ENCODE data around the gene PRRT4.

PRRT4 gene

DNA sequence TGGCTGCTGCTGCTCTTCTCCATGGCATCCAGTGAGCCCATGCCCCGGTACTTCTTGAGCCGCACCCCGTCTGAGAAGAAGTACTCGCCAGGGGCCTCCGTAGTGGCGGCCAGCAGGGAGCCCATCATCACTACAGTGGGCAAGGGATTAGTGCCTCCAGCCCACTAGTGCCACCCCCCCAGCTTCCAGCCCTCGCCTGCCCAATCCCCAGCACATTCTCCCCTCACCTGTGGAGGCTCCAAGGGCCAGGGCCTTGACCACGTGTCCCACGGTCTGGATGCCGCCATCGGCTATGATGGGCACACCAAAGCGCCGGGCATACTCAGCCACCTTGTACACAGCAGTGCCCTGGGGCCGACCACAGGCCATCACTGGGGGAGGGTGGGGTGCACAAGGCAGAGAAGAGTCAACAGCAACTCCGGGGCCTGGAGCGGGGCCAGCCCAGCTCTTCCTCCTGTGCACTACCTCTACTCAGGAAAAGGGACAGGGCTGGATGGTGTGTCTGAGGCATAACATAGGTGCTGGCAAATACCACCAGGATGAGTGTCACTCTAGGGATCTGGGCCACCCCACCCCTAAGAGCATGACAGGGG, 33.5 kb upstream of the PRRT4 start:
- no peak for DNase-seq

DNA sequence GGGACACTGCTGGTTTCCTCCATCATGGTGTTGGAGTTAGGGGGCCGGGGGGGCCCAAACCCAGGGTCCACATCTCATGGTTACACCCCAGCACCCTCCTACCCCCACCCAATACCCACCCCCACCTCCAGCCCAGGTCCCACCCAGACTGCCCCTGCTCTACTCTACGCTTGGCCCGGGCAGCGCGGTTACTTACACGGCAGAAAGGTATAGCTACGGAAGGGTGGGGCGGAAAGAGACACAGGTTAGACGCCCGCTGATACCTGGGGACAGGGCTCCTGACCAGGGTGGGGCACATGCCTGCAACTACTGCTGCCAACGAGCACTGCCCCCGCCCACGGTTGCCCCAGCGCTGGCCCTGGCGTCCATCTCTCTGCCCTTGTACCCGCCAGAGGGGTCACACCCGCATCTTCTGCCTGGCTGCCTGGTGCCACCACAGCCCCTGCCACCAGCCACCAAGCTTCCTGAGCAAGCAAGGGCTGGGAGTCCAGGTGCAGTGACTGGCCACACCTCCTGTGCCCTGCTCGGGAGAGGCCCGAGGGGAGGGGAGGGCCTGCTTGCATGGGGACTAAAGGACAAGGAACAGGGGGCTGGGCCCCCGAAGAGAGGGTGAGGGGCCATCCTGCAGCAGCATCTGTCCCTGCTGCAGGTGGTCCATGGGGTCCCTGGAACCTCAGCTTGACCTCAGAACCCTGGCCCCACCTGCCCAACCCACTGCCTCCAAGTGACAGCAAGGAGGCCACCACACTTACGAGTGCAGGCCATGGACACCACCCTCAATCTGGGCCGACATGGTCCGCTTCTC, 32.2 kb upstream of the PRRT4 start:
- DNase-seq = no peak

DNA sequence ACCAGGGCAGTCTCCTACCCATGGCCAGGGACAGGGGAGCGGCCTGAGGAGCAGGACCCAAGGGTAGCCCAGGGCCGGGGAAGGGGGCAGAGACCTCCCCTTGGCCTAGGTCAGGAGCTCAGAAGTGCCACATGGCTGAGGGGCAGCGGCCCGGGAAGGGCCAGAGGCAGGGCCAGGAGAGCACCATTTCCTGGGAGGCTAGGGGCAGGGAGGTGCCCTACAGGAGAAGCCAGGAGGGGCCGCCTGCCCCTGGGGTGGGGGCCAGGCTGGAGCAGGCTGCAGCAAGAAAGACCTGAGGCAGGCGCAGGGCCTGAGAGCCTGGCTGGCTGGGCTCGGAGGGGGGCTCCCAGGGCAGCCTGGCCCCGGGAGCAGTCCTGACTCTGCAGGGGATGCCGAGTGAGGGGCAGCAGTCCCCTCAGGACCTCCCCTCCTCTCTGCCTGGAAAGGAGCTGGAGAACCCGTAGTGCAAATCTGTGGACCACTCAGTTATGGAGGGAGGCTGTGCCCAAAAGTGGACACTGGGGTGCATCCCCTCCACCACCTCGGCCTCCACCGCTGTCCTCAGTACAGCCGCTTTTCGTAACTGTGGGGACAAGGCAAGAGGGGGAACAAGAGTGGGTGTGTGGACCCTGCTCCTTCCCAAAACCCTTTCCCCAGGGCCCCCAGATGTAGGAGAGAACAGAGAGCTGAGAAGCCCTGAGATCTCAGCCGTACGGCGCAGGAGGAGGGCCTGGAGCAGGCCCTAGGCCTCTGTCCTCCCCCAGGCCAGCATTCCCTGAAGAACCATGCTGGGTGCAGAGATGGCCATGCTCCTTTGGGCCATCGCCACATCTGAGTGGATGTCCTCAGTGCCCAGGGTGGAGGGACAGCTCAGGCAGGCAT, 31.2 kb upstream of the PRRT4 start:
- DNase-seq = no peak

DNA sequence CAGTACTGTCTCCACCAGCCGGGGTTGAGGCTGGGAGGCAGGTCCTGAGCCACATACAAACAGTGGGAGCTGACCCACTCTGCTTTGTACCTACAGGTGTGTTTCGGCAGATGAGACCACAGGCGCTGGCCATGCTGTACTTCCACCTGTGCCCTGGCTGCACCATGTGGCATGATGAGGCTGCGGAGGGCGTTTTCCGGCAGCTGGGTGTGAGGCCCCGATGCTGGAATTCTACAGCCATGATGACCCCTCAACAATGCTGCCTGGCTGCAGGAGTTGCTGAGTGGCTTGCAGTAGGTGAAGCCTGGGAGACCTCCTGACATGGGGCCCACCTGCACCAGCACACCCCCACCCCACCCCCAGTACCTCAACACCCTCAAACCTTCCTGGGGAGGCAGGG, 30.3 kb upstream of the PRRT4 start:
- no peak for DNase-seq

DNA sequence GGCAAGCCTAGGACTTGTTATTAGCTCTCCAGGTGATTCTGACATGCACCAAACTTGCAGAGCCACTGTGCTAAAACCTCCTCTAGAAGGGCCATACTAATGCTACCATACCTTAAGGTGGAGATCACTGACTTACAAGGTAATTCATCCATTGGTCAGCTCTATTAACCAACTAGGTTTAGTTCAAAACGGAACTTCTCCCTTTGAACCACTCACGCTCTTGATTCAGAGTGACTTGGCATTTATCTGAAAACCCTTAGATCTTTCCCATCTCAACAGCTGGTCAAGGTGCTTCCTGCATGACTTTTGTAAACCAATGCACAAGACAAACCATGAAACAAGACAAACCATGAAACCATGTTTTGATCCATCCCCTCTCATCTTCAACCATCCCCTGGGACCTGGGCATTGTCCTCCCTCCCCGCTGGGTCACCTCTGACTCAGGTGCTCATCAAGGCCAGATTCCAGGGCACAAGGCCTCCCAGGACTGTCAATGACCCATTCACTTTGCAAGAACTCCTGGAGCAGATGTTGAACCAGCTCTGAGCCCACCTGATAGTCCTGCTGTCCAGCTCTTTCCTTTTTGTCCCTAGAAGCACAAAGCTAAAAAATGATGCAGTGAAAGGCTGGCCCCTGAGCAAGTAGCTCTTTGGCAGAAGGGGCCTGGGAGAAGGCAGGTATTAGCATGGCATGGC, 29.5 kb upstream of the PRRT4 start:
- DNase-seq = no peak

DNA sequence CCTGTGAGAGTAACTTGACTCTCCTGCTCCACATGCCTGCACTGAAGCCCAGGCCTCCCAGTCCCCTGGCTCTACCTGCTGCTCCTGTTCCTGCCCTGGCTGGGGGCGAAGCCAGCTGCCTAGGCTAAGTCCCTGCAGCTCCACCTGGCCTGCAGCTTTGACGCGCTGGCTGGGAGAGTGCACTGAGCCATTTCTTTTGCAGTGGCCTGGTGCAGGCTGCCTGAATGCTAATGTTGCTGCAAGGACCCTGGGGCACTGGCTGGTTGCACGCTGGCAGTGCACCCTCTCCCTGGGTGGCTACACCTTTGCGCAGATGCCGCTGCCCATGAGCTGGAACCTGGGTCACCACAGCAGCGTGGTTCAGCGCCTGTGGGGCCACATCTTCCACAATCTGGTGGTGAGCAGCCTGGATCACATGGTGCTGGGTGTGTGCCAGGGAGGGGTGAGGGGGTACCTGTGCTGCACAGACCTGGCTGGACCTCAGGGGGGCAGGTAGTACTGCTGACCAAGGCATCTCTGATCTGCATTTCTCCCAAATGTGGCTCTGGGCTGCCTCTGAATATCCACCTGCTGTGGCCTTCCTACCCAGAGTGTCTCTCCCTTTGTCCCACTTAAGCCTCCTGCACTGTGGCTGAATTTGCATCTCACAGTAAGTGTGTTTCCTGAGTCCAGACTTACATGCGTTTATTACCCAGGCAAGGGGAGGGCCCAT, 28.3 kb upstream of the PRRT4 start:
- no peak for DNase-seq

DNA sequence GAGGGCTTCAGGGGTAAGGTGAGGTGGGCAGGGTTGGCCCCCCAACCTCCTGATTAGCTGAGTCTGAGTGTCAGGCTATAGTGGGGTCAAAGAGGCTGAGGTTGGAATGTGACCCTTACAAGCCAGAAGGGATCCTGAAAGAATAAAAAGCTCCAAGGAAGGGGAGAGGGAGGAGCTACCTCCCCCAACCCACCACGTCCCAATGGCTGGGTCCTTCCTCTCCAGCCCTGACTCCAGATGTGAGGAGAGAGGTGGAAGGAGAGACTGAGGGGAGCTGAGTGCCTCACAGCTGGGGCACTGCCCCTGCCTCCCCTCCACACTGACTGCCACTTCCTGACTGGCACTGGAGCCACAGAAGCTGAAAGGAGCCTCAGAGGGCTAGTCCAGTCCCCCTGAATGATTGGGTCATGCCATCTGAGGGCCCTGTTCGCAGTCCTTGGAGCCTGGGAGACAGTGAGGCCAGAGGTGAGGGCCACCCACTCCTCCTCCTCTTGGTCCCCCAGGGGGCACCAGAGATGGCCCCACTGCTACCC, 27.7 kb upstream of the PRRT4 start:
- DNase-seq = no peak

DNA sequence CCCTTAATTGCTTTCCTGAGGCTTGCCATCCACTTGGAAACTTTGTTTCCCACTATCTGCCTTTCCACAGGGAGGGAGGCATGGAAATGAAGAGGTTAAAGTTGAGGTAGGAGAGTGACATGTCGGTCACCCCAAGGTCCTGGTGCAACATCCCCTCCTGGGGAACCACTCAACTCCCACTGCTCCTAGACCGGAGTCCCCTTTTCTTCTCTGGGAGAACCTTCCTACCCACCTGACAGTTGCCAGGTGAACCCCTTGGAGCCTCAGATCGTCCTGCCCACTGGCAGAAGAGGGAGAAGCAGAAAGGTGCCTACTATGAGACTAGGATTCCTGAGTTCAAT, 26.6 kb upstream of the PRRT4 start:
- no peak for DNase-seq

DNA sequence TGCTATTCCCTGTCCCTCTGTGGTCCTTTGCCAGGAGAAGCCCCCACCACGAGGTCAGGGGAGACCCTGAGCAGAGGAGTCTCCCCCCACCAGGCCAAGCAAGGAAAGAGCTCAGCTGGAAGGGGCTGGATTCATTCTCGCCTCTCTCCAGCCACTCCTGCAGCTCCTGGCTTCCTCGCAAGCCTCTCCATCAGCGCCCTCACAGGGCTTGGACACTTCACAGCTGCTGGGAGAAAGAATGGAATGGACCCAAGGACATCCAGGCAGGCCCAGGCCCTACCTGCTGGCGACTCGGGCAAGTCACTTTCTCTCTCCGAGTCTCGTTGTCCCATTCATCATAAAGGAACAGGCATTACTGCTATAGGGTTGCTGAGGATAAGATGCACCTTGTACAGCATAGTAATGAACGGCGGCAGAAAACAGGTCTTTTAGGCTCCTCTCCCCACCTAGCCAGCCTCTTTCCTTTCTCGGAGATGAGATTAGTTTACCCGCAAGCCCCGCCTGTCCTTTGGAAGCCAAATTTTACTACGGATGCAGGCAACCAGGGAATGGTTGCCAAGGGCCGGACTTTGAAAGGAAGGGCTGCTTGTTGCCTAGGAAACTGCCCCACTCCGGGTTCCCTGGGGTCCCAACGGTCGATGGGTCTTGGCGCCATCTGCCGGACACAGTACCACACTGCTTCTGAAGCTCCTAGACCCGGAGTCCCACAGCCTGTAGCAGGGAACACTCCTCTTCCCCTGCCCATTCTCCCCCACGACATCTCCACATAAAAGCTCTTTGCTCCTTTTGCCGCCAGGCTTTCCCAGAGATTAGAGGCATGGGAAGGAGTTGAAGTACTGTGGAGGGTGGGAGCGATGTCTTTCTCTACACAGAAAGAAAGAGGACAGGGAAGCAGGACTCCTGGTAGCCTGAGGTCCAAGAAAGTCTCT, 26.0 kb upstream of the PRRT4 start:
- peak; percentile 64 to 66 for DNase-seq

DNA sequence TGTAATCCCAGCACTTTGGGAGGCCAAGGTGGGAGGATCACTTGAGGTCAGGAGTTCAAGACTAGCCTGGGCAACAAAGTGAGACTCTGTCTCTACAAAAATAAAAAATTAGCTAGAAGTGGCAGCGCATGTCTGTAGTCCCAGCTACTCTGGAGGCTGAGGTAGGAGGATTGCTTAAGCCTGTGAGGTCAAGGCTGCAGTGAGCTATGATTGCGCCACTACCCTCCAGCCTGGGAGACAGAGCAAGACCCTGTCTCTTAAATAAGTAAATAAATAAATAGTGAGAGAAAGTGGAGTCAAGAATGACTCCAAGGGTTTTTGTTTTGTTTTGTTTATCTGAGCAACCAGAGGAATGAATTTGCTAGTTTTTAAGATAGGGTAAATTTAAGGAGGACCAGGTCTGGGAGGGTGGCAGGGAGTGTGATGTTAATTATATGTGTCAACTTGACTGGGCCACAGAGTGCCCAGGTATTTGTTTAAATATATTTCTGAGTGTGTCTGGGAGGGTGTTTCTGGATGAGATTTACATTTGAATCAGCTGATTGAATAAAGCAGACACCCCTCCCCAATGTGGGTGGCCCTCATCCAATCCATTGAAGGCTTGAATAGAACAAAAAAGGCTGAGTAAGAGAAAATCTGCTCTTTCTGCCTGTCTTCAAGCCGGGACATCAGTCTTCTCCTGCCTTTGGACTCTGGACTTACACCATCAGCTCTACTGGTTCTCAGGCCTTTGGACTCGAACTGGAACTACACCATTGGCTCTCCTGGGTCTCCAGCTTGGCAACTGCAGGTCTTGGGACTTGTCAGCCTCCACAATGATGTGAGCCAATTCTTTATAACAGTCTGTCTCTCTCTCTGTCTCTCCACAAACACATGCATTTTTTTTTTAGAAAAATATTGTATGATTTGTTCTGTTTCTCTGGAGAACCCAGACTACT, 24.8 kb upstream of the PRRT4 start:
- DNase-seq = no peak

DNA sequence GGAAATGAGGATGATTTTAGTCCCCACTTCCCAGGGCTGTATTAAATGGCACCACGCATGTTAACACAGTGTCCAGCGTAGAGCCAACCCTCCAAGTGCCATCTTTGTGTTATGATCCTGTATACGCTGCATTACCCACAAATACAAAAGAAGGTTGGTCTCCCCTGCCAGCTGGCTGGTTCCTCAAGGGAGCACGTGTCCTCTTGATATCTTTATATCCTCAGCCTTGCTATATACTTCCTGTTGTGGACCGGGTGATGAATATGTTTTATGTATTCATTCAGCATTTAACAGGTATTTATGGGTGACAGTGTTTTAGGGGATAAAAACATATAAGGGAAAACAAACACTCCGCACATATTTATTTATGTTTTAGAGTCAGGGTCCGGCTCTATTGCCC, 23.2 kb upstream of the PRRT4 start:
- DNase-seq = no peak

DNA sequence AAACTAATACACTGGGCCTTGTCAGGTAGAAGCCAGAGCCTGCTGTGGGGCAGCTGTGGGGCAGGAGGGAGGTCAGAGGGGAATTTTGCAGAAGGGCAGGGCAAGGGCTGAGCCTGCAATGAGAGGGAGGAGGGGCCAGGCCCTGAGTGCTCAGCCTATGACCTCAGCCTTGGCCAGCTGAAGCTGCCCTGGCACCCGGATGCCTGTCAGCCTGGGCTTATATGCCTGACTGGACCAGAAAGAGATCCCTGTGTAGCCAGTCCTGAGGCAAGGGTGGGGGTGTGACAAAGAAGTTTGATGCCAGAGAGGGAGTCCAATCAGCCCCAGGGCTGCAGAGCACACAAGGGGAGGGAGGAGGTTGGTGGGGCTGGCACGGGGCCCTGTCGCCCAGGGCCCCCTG, 22.3 kb upstream of the PRRT4 start:
- DNase-seq = no peak

DNA sequence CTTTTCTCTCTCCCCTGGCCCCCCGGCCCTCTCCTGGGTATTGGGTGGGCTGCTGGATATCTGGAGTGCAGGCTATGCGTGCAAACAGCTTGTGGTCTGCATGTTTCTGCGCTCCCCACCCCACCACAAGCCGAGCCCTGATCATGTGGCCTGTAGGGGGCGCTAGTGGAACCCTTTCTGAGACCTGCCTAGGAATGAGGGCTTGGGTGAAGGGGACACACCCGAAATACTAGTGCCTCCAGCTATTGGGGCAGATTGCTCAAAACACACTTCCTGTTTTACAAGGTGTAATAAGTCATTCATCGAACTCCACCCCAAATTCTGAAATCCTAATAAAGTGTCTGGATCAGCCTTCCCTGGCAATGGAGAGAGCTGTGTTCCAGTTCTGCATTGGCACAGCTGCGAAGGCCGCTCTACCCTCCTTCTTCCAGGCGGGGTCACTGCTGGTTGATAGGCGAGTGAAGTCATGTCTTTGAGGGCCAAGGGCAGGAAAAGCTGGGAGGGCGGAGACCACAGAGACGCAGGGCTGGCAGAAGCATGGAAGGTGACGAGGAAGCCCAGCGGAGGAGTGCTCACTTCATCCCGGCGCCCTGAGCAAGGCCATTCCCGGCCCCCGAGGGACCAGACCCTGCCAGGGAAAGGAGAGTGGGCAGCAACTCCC, 19.8 kb upstream of the PRRT4 start:
- peak in 1 of 2 donors; percentile 27 for DNase-seq

DNA sequence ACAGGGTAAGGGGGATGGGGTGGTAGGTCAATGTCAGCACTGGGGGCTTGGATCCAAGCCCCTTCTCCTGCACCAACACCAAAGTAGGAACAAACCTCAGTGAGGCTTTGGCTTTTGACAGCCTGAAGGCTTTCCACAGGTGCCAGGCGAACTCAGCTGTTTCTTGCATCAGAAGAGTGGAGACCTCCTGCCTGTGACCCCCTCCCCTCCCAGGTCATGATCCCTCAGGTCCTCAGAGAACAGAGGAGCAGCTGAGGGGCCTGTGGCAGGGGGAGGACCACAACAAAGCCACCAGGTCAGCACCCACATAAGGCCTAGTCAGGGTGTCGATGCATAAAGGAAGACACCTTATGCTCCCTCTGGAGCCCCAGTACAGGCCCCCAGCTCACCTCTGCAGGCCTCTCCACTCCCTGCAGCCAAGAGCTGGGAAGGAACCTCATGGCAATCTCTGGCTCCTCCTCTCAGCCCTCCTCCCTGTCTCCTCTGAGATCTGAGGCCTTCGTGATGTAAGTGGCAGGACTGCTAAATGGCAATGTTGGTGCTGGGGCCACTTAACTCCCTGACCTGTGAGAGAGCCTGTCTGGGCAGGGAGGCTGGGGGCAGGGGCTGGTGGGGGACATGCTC, 19.1 kb upstream of the PRRT4 start:
- no peak for DNase-seq

DNA sequence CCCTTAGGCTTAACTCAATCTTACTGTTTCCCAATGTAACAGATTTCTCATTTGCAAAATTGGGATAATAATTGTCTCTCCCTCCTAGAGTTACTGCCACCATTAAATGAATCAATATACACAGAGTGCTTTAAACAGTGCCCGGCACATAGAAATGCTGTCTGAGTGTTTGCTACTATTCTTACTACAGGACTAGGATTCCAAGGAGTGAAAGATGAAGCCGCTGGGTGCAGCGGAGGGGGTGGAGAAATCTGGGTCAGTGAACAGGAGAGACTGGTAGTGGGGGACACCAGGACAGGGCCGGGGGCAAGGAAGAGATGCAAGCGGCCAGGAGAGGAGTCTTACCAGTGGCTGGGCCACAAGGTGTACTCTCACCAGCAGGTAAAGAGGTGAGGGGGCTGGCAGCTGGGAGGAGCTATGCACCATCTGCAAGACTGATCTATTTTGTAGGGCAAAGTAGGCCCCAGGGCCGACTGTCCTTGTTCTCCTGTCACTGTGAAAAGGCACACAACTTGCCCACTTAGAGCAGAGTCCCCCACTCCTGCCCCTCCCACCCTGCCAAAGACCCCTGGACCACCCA, 18.5 kb upstream of the PRRT4 start:
- DNase-seq = no peak

DNA sequence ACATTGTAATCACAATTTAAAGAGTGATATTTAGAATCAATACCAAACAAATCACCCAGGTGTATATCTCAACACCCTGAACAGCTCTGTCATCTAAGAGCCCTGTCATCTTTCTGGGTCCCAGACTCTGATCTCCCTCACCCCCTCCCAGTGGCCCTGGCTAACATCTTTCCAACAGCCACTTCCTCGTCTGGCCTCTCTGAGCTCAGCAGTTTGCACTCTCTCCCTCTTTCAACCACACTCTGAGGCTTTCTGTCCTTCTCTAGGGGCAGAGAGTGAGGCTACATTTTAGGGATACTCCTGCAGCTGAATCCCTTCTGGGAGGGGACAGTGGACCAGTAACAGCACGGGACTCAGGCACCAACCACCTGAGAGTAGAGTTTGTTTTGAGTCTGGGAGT, 17.1 kb upstream of the PRRT4 start:
- DNase-seq = no peak

DNA sequence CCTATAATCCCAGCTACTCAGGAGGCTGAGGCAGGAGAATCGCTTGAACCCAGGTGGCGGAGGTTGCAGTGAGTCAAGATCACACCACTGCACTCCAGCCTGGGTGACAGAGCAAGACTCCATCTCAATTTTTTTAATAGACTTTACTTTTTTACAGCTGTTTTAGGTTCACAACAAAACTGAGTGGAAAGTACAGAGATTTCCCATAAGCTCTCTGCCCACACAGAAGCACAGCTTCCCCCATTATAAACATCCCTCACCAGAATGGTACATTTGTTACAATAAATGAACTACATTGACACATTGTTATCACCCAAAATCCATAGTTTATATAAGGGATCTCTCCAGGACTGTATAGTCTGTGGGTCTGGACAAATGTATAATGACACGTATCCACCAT, 14.6 kb upstream of the PRRT4 start:
- DNase-seq = no peak

DNA sequence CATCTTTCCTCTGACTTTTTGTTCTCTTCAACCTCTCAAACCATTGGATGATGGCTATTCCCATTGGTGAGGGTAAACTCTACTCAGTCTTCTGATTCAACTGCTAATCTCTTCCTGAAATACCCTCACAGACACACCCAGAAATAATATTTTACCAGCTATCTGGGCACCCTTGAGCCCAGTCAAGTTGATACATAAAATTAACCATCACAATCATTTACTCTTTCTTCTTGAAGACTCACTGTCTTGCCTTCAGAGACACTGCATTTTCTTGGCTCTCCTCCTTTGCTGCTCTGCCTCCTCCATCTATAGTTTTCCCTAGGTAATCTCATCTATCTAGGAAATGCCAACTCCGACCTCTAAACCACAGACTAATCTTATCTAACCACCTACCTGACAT, 12.6 kb upstream of the PRRT4 start:
- DNase-seq = no peak

DNA sequence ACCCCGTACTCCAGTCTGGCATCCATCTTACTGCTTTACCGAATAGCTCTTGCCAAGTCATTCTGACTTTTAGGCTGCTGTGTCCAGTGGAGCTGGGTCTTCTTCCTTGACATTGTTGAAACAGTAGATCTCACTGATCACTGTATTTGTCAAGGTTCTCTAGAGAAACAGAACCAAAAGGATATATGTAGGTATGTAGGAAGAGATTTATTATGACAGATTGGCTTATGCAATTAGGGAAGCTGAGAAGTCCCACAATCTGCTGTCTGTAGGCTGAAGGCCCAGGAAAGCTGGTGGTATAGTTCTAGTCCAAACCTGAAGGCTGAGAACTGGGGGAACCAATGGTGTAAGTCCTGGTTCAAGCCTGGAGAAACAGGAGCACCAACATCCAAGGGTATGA, 12.1 kb upstream of the PRRT4 start:
- no peak for DNase-seq
